ENCODE measurements around the gene IL1RAPL2.

Gene IL1RAPL2

GRCh38 chrX:104749951-104750610 is 184.1 kb downstream of the IL1RAPL2 start:
- DNase-seq (ENCODE audit: low read depth), result no peak
- no peak for TF ChIP-seq CTCF (conservative IDR thresholded peaks at IDR 0.05; ENCODE audit: low read depth, low read length)
- no peak overlapping the region for H3K4me3 ChIP-seq (ENCODE audit: low read depth, low read length)

GRCh38 chrX:104762641-104763040 is 196.6 kb downstream of the IL1RAPL2 start:
- DNase-seq (ENCODE audit: low read depth), result no peak
- H3K4me3 ChIP-seq (ENCODE audit: low read depth, low read length), result no peak overlapping the region
- no peak for TF ChIP-seq CTCF (conservative IDR thresholded peaks at IDR 0.05; ENCODE audit: low read depth, low read length)

GRCh38 chrX:104789784-104790183 is 223.8 kb downstream of the IL1RAPL2 start:
- no peak overlapping the region for H3K4me3 ChIP-seq (ENCODE audit: low read depth, low read length)
- no peak for TF ChIP-seq CTCF (conservative IDR thresholded peaks at IDR 0.05; ENCODE audit: low read depth, low read length)
- no peak for DNase-seq (ENCODE audit: low read depth)

- DNase-seq (ENCODE audit: low read depth), result no peak
- no peak overlapping the region for H3K4me3 ChIP-seq (ENCODE audit: low read depth, low read length)
- TF ChIP-seq CTCF (conservative IDR thresholded peaks at IDR 0.05; ENCODE audit: low read depth, low read length), result no peak
Observed at GRCh38 chrX:104795804-104796203, 229.8 kb downstream of the IL1RAPL2 start.

- no peak for DNase-seq (ENCODE audit: low read depth)
- H3K4me3 ChIP-seq (ENCODE audit: low read depth, low read length), result no peak overlapping the region
- no peak for TF ChIP-seq CTCF (conservative IDR thresholded peaks at IDR 0.05; ENCODE audit: low read depth, low read length)
Observed at GRCh38 chrX:104803219-104803618, 237.2 kb downstream of the IL1RAPL2 start.

GRCh38 chrX:104806346-104806745 is 240.3 kb downstream of the IL1RAPL2 start:
- DNase-seq (ENCODE audit: low read depth), result no peak

More at GRCh38 chrX:104806346-104806745, 240.3 kb downstream of the IL1RAPL2 start:
- no peak for TF ChIP-seq CTCF (conservative IDR thresholded peaks at IDR 0.05; ENCODE audit: low read depth, low read length)
- no peak overlapping the region for H3K4me3 ChIP-seq (ENCODE audit: low read depth, low read length)

Data from choroid plexus epithelial cell (primary cell).